HG03460 (cell line): Measurements from ENCODE around the gene ZNF658.
"Not testable (repeated sequence)": the region's sequence is repeated elsewhere in the genome, so short reads cannot be mapped to it uniquely, and the experiment has no call there.

ENCODE experiments used
- ATAC-seq: cut with Tn5 transposase; IDR thresholded peaks from one replicate; pipeline ENCODE4 v1.9.1; 2021; ENCODE audit not compliant: unreplicated experiment

The ZNF658 gene

DNA sequence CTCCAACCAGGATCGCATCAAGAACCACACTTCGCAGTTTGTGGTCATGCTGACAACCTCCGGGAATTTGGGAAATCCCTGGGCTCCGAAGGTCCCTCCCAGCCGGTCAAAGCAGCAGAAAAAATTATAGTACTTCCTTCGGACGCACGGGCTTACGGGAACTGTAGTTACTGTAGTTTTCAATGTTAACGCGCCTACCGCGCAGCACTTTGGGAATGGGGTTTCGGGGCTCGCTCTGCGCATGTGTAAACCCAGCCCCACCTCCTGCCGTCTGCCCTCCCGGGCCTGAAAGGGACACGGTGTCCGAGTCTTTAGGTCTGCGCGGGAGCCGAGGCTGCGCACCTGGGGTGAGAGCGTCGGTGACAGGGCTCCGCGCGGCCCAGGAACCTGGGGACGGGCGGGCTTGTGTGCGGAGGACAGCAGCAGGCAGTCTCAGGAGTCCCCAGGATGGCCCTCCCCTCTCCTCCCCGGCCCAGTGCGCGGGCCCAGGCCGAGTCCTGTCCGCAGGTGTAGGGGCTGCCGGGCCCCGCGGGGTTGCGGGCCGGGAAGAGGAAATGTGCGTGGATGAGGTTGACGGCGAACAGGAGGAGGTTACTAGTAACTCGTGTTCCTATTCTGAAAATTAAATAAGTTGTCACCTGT is at the start of gene ZNF658:
Gene ZNF658 (plus strand): TSS at position 236 of the 642 bp plus-strand sequence. CDS start 2,837 bp downstream, outside the sequence.
- ATAC-seq, result peak; percentile 96

DNA sequence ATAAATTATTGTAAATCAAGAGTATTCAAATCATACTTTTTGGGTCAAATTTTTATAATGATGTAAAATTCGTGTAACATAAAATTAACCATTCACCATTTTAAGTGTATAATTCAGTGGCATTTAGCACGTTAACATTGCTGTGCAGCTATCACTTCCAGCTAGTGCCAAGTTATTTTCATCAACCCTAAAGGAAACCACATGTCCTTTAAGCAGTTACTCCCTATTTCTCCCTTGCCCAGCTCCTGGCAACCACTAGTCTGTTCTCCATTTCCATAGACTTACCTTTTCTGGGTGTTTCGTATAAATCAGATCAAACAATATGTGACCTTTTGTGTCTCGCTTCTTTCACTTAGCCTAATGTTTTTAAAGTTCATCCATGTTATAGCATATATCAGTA is 38.8 kb upstream of the ZNF658 start:
- not testable (repeated sequence) for ATAC-seq

DNA sequence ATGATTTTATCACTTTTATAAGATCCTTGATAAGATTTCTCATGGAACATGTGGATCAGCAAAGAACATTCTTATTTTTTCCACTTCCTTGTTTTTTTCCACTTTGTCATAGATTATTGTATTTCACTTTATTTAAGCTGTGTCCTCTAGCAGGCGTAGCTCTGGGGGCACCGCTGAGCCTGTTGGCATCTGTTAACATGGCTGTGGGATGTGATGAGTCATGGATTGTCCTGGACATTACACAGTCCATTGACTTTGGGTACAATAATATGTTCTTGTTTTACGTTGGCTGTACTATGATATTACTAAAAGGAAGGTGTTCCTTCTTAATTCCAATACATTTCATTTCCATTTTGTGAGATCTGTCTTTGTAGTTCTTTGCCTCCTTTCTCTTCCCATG is 31.9 kb upstream of the ZNF658 start:
- not testable (repeated sequence) for ATAC-seq

DNA sequence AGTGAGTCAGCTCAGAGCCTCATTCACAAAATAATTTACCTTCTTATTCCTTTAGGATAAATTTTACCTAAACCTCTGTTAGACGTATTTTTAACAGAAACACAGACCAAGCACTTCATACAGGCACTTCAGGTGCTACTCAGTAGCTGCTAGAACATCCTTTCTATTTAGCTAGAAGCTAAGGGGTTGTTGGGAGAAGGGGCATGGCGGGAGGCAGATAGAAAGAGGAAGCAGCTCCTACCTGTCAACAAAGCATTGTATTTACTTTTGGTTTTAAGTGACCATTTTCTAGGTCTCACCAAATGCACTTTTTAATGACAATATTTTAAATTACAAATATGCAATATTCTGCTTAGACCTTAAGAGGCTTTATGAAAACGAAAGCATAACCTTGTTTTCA is 19.9 kb upstream of the ZNF658 start:
- not testable (repeated sequence) for ATAC-seq

DNA sequence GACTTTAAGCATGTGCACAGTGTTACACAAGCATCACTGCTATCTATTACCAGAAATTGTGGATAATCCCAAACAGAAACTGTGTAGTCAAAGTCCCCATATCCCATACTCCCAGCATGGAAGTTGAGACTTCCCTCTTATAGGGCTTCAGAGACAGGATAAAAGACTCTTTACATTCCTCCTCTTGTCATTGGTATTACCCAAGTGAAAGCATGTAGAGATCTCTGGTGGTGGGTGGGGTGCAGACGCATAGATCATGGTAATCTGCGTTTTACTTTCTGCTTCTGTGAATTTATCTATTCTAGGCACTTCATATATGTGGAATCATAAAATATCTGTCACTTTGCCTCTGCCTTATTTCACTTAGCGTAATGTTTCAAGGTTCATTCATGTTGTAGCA is 18.7 kb upstream of the ZNF658 start:
- ATAC-seq, result not testable (repeated sequence)

DNA sequence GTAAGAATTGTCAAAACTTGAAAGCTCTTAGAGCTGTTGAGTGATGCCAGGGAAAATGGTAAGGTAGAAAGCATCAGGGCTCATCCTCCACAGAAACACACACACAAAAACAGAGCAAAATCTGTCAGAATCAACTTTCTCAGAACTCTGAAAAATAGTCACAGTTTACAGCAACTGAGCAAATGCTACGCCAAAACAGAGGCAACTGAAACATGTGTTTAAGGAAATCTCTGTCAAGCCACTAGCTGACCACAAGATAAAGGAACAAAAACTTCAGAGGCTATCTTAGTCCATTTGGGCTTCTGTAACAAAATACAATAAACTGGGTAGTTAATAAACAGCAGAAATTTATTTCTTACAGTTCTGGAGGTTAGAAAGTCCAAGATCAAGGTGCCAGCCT is 10.2 kb upstream of the ZNF658 start:
- ATAC-seq, result peak; percentile 81

DNA sequence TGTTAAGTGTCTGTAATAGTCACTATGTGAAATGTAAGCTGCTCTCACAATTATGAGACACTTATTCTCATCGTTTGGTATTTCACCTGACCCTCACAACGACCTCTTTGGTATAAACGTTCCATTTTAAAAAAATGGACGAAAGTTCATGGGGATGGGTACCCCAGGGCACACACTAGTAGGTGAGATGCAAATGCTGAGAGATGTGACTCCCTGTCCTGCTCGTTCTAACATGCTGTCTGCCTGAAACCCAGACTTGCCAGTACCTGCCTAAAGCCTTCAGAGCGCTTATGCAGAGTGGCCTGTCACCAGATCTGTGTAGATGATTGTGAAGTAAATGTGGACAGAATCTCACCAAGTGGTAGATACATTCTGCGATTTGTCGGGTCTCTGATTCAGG is 616 bp downstream of the ZNF658 start:
- peak; percentile 29 for ATAC-seq

DNA sequence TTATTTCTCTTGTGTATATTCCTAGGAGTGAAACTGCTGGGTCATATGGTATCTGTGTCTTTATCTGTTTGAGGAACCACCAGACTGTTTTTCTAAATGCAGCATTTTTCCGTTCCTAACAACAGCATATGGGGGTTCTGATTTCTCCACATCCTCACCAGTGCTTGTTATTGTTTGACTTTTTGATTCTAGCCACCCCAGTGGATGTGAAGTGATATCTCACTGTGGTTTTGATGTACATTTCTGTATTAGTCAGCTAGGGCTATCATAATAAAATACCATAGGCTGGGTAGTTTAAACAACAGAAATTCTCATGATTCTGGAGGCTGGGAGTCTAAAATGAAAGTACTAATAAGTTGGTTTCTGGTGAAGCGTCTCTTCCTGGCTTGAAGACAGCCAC is 9.0 kb downstream of the ZNF658 start:
- not testable (repeated sequence) for ATAC-seq

DNA sequence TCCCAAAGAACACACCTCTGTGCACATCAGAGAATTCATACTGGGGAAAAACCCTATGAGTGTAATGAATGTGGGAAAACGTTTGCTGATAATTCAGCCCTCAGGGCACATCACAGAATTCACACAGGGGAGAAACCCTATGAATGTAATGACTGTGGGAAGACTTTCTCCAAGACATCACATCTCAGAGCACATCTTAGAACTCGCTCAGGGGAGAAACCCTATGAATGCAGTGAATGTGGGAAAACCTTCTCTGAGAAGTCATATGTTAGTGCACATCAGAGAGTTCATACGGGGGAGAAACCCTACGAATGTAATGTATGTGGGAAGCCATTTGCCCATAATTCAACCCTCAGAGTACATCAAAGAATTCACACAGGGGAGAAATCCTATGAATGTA is 19.5 kb downstream of the ZNF658 start:
- not testable (repeated sequence) for ATAC-seq

DNA sequence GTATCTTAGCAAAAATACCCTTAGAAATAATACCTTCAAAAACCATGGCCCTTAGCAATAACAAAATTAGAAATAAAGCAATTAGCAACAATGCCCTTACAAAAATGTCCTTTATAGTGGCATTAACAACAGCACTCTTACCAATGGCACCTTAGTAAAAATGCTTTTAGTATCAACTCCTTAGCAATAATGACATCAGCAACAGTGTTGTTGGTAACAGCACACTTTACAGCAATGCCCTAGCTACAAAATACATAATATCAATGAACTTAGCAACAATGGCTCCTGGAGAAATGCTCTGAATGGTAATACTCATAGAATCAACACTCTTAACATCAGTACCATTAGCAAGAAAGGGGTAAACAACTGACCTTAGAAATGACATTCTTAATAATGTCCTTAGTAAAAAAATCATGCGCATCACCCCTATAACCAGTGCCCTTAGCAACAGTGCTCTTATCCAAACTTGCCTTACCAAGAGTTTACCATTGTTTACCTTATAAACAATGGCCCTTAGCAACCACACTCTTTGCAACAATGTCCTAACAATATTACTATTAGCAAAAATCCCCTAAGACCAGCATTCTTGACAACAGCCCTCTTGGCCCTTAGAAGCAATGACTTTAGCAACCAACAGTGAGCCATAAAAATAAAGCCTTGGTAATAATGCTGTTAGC is 35.8 kb downstream of the ZNF658 start:
- not testable (repeated sequence) for ATAC-seq

DNA sequence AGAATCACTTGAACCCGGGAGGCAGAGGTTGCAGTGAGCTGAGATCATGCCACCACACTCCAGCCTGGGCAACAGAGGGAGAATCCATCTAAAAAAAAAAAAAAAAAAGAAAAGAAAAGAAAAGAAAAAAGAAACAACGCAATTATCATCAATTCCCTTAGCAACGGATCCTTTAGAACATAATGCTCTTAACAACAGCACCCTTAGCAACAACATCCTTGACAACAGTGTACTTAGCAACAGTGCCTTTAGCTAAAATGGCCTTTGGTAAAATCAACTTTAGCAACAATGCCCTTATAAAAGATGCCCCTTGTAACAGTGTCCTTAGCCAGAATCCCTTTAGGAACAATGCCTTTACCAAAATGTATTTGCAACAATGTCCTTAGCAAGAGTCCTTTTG is 37.1 kb downstream of the ZNF658 start:
- not testable (repeated sequence) for ATAC-seq

DNA sequence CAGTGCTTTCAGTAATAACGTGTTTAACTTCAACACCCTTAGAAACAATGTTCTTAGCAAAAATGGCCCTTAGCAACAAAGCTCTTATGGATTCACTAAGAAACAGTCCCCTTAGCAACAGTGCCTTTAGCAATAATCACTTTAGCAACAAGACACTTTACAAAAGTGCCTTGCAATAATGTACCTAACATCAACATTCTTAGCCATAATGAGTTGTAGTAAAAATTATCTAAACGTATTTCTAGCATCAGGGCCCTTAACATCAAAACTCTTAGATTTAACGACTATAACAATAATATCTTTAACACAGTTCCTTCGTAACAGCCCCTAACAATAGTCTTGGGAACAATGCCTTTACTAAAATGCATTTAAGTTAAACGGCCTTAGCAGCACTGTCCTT is 37.8 kb downstream of the ZNF658 start:
- not testable (repeated sequence) for ATAC-seq

DNA sequence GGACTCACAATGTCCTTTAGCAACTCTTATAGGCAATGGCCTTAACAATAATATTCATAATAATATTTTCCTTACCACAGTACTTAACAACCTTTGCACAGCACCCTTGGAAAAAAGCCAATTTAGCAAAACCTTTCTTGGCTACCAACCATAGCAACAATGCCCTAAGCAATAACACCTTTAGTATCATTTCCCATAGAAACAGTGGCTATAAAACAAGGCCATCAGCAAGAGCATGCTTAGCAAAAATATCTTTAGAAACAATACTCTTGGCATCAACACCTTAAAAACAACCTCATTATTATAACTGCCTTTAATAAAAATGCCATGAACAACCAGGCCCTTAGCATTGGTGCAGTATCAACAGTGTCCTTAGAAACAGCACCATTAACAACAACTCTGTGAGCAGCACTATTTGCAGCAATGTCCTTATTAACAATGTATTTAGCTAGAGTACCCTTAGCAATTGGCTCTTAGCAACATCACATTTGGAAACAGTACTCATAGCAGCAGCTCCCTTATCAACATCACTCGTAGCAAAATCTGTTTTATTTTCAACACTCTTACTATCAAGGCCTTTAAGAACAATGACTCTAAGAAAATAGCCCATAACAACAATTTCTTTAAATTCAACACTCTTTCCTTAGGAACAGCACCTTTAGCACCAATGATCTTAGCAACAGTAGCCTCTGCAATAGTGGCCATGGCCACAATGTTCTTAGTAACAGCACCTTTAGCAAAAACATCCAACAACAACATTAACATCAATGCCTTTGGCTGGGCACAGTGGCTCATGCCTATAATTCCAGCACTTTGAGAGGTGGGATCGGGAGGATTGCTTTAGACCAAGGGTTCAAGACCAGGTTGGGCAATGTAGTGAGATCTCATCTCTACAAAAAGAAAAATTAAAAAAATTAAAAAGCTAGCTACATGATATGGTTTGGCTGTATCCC is 39.6 kb downstream of the ZNF658 start:
- not testable (repeated sequence) for ATAC-seq

DNA sequence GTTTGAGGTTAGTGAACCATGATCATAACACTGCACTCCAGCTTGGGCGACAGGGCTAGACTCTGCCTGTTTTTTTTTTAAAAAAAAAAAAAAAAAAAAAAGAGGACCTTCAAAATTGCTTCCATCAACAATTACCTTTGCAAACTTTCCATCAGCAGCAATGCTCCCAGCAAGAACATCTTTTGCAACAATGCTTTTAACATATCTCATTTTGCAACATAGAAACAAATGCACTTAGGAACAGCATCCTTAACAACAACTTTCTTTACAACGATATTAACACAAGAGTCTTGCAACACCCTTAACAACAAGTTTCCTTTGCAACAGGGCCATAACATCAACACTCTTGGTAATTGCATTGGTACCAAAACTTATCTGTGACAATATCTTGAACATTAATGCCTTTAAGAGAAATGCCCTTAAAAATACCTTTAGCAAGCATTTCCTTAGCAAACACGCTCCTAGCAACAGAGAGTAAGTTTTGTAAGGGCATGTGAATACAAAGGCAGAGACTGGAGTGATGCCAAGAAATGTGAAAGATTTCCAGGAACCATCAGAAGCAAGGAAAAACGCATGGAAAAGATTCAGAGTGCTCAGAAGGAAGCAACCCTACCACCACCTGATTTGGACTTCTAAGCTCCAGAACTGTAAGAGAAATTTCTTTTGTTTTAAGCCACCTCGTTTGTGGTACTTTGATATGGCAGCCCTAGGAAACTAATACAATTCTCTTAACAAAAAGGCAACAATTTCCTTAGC is 42.1 kb downstream of the ZNF658 start:
- ATAC-seq, result not testable (repeated sequence)

DNA sequence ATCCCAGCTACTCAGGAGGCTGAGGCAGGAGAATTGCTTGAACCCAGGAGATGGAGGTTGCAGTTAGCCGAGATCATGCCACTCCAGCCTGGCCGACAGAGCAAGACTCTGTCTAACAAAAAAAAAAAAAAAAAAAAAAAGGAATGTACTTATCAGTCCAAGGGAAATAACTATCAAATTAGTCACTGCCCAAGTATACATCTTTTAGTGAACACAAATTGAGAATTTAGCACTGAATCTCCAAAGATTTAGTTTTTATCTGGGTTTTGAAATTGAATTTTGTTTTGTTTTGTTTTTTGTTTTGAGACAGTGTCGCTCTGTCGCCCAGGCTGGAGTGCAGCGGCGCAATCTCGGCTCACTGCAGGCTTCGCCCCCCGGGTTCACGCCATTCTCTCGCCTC is 52.1 kb downstream of the ZNF658 start:
- ATAC-seq, result not testable (repeated sequence)
